Caco-2 (cell line): ENCODE data around the gene WDR77. TPM values are rescaled to one million over a fixed set of nuclear protein-coding genes. Genes with fewer than 3 reads are reported as not detected.

ENCODE experiments used
- BruUV-seq: library from RNA; stranded (reverse); fragments of 400-500 nt; replicated peaks from 2 replicates; lab custom pipeline; 2021; lab: Mats Ljungman, UMichigan
- CTCF ChIA-PET: fragments of 300-600 bp; sonication (Branson Sonifier 250); formaldehyde crosslinking; loops from one replicate; lab custom pipeline; 2022; ENCODE audit warnings: antibody characterized with exemption; lab: Charles Lee
- POLR2A ChIA-PET: fragments of 300-600 bp; sonication (Branson Sonifier 250); formaldehyde crosslinking; loops from one replicate; lab custom pipeline; 2022; ENCODE audit warnings: antibody characterized with exemption; lab: Charles Lee
- DNase-seq, 2 experiments: peaks; one replicate each; pipeline versions ENCODE4 v3.0.0 to v3.0.0-alpha.2; 2020 to 2022
- H3K27me3 ChIP-seq: replicated peaks from 2 replicates; pipeline ENCODE4 v1.6.0; 2011; ENCODE audit warnings: low read length; ENCODE audit not compliant: control insufficient read depth, insufficient read depth
- H3K36me3 ChIP-seq: 2 replicates; pipeline ENCODE4 v1.5.1; 2011; ENCODE audit warnings: low read length; ENCODE audit not compliant: control insufficient read depth, insufficient read depth
- H3K4me1 ChIP-seq: fragments of 250-450 bp; sonication (Bioruptor Pico); 2 replicates; pipeline ENCODE4 v1.5.1; 2020; ENCODE audit warnings: mild to moderate bottlenecking
- H3K4me3 ChIP-seq: 2 replicates; pipeline ENCODE4 v1.5.1; 2011; ENCODE audit warnings: low read depth, mild to moderate bottlenecking, control low read depth, low read length
- H3K9me3 ChIP-seq: fragments of 250-450 bp; sonication (Bioruptor Pico); 2 replicates; pipeline ENCODE4 v1.5.1; 2020; ENCODE audit warnings: mild to moderate bottlenecking, moderate library complexity
- H3K27ac Mint-ChIP-seq: one replicate; pipeline ENCODE4 v1.8.0; 2022; ENCODE audit warnings: mixed read lengths; ENCODE audit not compliant: unreplicated experiment
- H3K27me3 Mint-ChIP-seq: one replicate; pipeline ENCODE4 v1.8.0; 2022; ENCODE audit warnings: mixed read lengths; ENCODE audit not compliant: insufficient read depth, unreplicated experiment
- H3K36me3 Mint-ChIP-seq: one replicate; pipeline ENCODE4 v1.8.0; 2022; ENCODE audit warnings: mild to moderate bottlenecking, mixed read lengths; ENCODE audit not compliant: insufficient read depth, unreplicated experiment
- H3K4me1 Mint-ChIP-seq: one replicate; pipeline ENCODE4 v1.8.0; 2022; ENCODE audit warnings: low read depth, mixed read lengths; ENCODE audit not compliant: unreplicated experiment
- H3K4me3 Mint-ChIP-seq: one replicate; pipeline ENCODE4 v1.8.0; 2022; ENCODE audit warnings: mild to moderate bottlenecking, moderate library complexity, mixed read lengths; ENCODE audit not compliant: unreplicated experiment
- H3K9me3 Mint-ChIP-seq: one replicate; pipeline ENCODE4 v1.8.0; 2022; ENCODE audit warnings: mixed read lengths; ENCODE audit not compliant: unreplicated experiment
- intact Hi-C: fragments of 100-400 bp; cut with micrococcal nuclease; formaldehyde crosslinking; loops from one replicate; pipeline ENCODE4 v1.10.0; 2022; ENCODE audit not compliant: unreplicated experiment
- total RNA-seq: library from RNA; stranded (reverse); gene quantifications from 2 replicates; pipeline ENCODE4 v1.2.3, GENCODE V29; 2022
- TF ChIP-seq, protein P1 (sequence below), 2 experiments: fragments of 200-600 bp in 1 of 2; IDR thresholded peaks; 1 replicate in 1 of 2; 2 replicates in 1 of 2; pipeline versions ENCODE4 v1.5.1 to v1.8.0; 2011 to 2022; ENCODE audit warnings: antibody characterized with exemption in 1 of 2, control low read depth in 1 of 2, inconsistent platforms in 1 of 2, low read depth in 1 of 2, low read length in 1 of 2, mild to moderate bottlenecking in 1 of 2, moderate library complexity in 1 of 2; ENCODE audit not compliant: insufficient read depth in 1 of 2, severe bottlenecking in 1 of 2, unreplicated experiment in 1 of 2

The WDR77 gene
- total RNA-seq, 1 experiment from 2014 or later, result 31.9 TPM

DNA sequence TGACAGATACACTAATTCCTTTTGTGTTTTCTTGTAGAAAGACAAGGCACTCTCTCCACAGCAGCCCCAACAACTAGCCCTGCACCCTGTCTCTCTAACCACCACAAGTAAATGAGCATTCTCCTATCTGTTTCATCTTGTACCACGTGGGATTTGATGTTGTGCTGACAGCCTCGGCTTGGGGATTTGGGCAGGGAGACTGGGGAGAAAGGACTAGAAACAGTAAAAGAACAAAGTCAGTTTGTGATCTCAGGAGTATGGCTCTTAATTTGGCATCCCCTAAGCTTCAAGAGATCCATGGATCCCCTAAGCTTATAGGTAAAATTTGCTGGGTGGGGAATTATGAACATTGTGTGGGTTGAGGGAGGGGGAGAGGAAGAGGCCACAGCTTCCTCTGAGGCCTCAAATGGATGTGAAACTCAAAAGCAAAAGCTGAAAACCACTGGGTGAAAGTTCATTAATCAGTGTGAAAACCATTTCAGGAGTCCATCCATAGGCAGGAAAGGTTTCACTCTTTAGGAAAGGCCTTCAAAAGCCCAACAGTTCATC lies 27.8 kb upstream of the WDR77 start:
- H3K4me3 Mint-ChIP-seq, result no peak overlapping the region
- H3K36me3 Mint-ChIP-seq, result no peaks in the 10 kb centered on the region
- no peak overlapping the region for H3K27ac Mint-ChIP-seq
- DNase-seq, result no peak
- Histone ChIP-seq H3K27me3 (no peaks in the 10 kb centered on the region), H3K36me3 (no peaks in the 10 kb centered on the region), H3K4me1 (no peaks in the 10 kb centered on the region), H3K4me3 (no peak overlapping the region), H3K9me3 (no peaks in the 10 kb centered on the region)
- BruUV-seq, result no TSS peak
- TF ChIP-seq, protein P1, sequence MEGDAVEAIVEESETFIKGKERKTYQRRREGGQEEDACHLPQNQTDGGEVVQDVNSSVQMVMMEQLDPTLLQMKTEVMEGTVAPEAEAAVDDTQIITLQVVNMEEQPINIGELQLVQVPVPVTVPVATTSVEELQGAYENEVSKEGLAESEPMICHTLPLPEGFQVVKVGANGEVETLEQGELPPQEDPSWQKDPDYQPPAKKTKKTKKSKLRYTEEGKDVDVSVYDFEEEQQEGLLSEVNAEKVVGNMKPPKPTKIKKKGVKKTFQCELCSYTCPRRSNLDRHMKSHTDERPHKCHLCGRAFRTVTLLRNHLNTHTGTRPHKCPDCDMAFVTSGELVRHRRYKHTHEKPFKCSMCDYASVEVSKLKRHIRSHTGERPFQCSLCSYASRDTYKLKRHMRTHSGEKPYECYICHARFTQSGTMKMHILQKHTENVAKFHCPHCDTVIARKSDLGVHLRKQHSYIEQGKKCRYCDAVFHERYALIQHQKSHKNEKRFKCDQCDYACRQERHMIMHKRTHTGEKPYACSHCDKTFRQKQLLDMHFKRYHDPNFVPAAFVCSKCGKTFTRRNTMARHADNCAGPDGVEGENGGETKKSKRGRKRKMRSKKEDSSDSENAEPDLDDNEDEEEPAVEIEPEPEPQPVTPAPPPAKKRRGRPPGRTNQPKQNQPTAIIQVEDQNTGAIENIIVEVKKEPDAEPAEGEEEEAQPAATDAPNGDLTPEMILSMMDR (IDR thresholded peaks at IDR 0.05; ENCODE audit: insufficient read depth in 1 of 2, low read depth in 1 of 2, low read length in 1 of 2, severe bottlenecking in 1 of 2, unreplicated experiment in 1 of 2), result no peak
- H3K27me3 Mint-ChIP-seq, result no peaks in the 10 kb centered on the region
- H3K9me3 Mint-ChIP-seq, result no peaks in the 10 kb centered on the region
- POLR2A ChIA-PET, result no interaction called here
- intact Hi-C loops, result no loop called here
- no peaks in the 10 kb centered on the region for H3K4me1 Mint-ChIP-seq
- CTCF ChIA-PET, result no interaction called here

DNA sequence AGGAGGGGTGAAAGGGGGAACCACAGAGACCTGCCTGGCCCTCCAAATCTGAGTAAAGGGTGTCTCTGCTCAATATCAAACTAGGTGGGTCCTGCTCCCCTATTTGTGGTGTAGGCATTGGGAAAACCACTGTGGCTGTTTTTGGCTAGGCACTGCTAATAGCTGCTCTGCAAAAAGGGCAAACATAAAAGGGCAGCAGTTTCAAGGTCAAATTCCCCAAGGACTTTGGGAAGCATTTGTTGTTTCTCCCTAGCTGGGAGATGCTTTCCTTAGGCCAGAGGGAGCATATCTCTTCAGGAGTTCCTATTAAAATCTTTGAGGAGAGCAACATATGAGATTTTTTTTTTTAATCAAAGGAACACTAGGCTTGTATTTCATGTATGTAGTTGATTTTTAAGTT lies 27.2 kb upstream of the WDR77 start:
- H3K9me3 ChIP-seq, result no peaks in the 10 kb centered on the region
- BruUV-seq, result no TSS peak
- H3K36me3 ChIP-seq, result no peaks in the 10 kb centered on the region
- Mint-ChIP-seq H3K9me3 (no peaks in the 10 kb centered on the region), H3K4me1 (no peaks in the 10 kb centered on the region), H3K27ac (no peak overlapping the region), H3K4me3 (no peak overlapping the region), H3K36me3 (no peaks in the 10 kb centered on the region), H3K27me3 (no peaks in the 10 kb centered on the region)
- POLR2A ChIA-PET, result no interaction called here
- no peak for DNase-seq
- TF ChIP-seq, protein P1 (IDR thresholded peaks at IDR 0.05; ENCODE audit: insufficient read depth in 1 of 2, low read depth in 1 of 2, low read length in 1 of 2, severe bottlenecking in 1 of 2, unreplicated experiment in 1 of 2), result no peak
- H3K4me1 ChIP-seq, result no peaks in the 10 kb centered on the region
- H3K27me3 ChIP-seq, result no peaks in the 10 kb centered on the region
- CTCF ChIA-PET, result no interaction called here
- intact Hi-C loops, result no loop called here
- H3K4me3 ChIP-seq, result no peak overlapping the region

DNA sequence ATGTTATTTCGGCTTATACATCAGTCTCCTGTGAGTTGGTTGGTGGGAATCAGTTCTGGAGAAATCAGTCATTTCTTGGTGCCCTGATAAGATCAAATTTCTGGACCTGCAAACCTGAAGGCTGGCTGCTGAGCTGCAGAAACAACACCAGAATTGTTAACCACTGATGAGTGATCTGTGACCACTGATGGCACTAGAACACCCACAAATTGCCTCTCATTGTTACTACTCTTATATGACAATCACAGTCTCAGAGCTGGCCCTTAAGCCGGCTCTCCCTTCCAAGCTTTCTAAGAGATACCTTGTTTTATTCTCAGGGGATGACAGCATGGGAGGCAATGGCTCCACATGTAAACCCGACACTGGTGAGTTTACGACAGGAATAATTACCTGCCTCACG lies 26.6 kb upstream of the WDR77 start:
- intact Hi-C loops, result no loop called here
- Mint-ChIP-seq H3K36me3 (no peaks in the 10 kb centered on the region), H3K27me3 (no peaks in the 10 kb centered on the region), H3K4me3 (no peak overlapping the region), H3K27ac (no peak overlapping the region), H3K9me3 (no peaks in the 10 kb centered on the region), H3K4me1 (no peaks in the 10 kb centered on the region)
- CTCF ChIA-PET, result no interaction called here
- BruUV-seq, result no TSS peak
- TF ChIP-seq, protein P1 (IDR thresholded peaks at IDR 0.05; ENCODE audit: insufficient read depth in 1 of 2, low read depth in 1 of 2, low read length in 1 of 2, severe bottlenecking in 1 of 2, unreplicated experiment in 1 of 2), result no peak
- H3K36me3 ChIP-seq, result no peaks in the 10 kb centered on the region
- H3K4me3 ChIP-seq, result no peak overlapping the region
- H3K9me3 ChIP-seq, result no peaks in the 10 kb centered on the region
- no peaks in the 10 kb centered on the region for H3K27me3 ChIP-seq
- no peak for DNase-seq
- POLR2A ChIA-PET, result no interaction called here
- no peaks in the 10 kb centered on the region for H3K4me1 ChIP-seq
